Endometrial microvascular endothelial cells (primary cell): ENCODE data around the gene TMEM234. TPM values are rescaled to one million over a fixed set of nuclear protein-coding genes. Genes with fewer than 3 reads are reported as not detected.

Experiments used
- in situ Hi-C: cut with HindIII; loops from 2 replicates; pipeline ENCODE4 v1.10.0; 2017; ENCODE audit warnings: low sequenced_read_pairs, low pct_unique_long_range_greater_than_20kb; ENCODE audit errors: inconsistent ontology term
- total RNA-seq: library from RNA; depleted of rRNA; stranded (reverse); fragments of >200 nt; gene quantifications from one replicate; pipeline ENCODE4 v1.2.3, GENCODE V29; 2015; ENCODE audit errors: inconsistent ontology term

The TMEM234 gene
- total RNA-seq, 1 donor from 2014 or later, result 16.3 TPM

DNA sequence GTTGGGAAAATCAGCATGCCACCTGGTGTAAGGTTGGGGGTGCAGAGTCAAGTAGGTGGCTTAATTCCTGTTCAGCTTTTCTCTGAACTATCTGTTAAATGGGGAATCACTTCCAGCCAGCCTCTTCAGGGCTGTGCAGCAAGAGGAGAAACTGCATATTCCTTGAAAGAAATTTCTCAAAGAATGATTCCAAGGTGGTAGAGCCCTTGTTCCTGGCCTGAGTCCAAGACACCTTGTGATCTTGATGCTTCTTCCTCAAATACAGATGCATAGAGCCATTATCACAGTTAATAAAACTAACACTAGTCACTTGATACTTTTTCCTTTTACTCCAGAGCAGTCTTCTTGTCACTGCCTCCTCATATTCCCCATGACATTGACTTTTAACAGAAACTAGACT is 37.5 kb downstream of the TMEM234 start:
- in situ Hi-C loops, result no loop called here

DNA sequence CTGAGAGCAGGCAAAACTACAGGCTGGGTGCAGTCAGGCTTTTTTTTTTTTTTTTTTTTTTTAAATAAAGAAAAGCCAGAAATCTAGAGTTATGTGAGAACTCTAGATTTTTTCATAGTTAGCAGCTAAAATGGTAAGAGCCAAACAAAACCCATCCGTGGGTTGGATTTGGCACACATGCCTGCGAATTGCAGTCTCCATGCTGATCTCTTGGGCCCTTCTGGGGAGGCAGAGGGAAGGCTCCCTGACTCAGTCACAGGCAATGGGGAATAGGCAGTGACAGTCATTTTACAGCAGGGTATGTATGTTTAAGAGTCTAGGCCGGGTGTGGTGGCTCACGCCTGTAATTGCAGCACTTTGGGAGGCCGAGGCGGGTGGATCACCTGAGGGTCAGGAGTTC is 40.1 kb downstream of the TMEM234 start:
- in situ Hi-C loops, result no loop called here

DNA sequence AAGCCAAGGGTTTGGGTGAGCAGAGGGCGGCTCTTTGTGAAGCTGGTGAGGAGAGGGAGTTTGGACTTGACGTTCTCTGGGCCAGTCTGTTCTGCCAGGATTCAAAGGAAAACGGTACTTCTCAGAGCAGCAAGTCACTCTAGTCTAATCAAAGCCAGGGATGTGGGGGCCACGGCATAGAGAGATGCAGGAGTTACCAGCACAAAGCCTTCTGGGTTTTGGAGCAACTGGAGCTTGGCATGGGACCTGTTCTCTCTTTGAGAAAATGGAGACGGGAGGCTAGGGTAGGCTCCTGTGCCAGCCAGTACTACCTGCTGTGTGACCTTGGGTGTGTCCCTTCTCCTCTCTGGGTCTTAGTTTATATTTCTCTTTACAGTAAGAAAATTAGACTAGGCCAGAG is 40.6 kb downstream of the TMEM234 start:
- in situ Hi-C loops, result no loop called here

DNA sequence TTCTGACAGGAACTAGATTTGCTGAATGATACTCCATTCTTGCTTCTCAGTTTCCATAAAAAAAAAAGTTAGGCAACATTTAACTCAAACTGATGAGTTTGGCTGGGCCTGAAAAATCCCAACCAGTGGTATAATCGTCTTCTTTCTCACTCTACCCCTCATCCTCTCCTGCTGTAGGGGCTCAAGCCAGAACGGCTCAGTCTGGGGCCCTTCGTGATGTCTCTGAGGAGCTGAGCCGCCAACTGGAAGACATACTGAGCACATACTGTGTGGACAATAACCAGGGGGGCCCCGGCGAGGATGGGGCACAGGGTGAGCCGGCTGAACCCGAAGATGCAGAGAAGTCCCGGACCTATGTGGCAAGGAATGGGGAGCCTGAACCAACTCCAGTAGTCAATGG is 41.1 kb downstream of the TMEM234 start:
- in situ Hi-C loops, result no loop called here

DNA sequence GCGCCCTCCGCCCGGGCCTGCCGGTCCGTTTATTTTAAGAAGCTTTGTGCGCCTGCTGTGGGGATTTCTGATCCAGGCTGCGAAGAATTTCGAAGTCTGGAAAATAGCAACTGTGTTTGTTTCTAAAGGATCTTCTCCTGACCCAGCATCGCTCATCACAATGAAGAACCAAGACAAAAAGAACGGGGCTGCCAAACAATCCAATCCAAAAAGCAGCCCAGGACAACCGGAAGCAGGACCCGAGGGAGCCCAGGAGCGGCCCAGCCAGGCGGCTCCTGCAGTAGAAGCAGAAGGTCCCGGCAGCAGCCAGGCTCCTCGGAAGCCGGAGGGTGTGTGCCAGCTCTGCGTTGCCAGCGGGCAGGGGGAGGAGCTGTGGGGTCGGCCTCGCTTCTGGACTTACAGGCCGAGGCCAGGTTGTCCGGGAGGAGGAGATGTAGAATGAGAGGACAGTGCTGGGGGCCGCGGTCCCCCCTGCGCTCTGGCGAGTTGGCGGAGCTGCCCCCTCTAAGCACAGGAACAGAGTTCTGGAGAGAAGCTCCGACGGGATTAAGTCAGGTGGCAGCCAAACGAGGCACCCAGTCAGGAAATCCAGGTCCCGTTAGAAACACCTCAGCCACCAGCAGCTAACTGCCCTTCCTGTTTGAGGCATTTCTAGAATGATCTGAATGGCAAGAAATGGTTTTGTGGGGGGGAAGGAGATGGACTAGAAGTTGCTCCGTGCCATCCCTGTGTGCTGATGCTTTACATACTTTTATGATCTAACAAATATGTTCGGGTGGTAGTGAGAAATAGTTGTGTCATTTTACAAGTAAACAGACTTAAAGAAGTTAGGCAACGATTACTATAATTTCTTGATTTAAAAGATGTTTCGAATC is 41.7 kb downstream of the TMEM234 start:
- in situ Hi-C loops, result no loop called here

DNA sequence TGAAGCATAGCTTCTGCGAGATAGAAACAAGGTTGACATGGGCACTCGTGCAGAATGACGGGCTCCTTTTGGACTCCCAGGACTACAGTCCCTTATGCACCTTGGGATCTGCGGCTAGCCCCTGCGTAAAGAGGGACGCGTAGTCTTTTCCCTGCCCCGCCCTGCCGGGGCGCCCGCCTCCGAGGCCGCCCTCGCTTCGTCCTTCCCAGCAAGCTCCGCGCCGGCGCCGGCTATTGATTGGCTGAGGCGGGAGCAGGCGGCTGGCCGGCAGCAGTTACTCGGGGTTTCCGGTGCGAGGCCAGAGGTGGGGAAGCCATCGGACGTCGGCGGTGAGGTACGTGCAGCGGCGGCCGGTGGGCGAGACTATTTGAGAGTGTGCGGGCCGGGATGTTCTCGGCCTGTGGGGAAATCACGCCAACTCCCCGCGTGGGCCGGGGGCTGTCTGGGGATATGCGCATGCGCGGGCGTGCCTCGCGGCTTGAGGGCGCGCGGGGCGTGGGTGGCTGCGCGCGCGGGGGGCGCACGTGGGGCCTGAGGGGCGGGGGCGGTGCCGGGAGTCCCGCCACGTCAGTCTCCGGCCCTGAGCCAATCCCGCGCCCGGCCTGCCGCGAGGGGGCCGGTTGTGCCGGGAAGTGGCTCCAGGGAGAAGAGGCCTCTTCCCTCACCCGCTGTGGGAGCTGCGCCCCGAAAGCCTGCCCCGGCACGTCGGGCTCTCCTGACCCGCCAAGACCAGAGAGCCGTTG is 42.5 kb downstream of the TMEM234 start, which contains the start of gene TXLNA:
TXLNA (plus strand) TSS at position 233 of the 743 bp plus-strand sequence. CDS start 671 bp downstream, outside the sequence.
- in situ Hi-C loops, result no loop called here

DNA sequence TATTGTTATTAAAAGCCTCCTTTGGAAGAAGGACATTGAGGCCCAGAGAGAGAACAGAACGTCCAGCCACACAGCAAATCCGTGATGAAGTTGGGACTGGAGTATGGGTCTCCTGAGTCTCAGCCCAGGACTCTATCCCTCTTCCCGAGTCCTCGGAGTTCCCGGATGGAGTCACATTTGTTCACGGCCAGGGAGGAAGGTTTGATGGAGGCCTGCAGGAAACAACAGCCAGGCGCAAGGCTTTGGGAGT is 43.0 kb downstream of the TMEM234 start:
- in situ Hi-C loops, result no loop called here

DNA sequence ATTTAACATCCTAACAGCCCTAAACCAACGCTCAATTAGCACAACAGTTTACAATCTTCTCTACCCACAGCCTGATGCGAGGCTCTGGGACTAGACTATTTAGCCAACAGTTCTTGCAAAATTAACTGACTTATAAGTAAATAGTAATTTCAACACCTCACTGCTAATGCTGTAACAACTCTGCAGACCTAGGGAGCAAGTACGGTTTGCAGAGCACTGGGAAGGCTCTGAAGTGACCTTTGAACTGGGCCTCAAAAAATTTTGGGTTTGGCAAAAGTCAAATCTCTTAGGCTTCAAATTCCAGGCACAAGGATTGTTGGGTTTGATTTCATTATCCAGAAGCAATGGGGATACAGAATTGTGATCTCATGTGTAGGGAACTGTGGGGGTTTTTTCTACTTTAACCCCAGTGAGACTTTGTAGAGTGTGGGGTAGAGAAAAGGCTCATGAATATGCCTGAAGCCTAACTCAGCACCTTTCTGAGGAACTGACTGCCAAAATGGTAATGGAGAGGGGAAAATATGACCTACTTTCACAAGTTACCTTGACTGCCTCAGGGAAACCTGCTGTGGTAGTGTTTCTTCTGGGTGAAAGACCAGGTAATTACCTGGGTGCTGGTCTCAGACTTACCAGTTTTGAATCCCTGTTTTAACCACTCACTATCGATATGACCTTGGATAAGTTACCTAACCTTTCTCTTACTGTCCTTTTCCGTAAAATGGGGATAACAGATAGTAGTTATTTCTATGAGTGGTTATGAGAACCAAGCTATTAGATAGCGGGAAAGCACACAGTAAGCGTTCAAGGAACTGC is 43.6 kb downstream of the TMEM234 start:
- in situ Hi-C loops, result no loop called here

DNA sequence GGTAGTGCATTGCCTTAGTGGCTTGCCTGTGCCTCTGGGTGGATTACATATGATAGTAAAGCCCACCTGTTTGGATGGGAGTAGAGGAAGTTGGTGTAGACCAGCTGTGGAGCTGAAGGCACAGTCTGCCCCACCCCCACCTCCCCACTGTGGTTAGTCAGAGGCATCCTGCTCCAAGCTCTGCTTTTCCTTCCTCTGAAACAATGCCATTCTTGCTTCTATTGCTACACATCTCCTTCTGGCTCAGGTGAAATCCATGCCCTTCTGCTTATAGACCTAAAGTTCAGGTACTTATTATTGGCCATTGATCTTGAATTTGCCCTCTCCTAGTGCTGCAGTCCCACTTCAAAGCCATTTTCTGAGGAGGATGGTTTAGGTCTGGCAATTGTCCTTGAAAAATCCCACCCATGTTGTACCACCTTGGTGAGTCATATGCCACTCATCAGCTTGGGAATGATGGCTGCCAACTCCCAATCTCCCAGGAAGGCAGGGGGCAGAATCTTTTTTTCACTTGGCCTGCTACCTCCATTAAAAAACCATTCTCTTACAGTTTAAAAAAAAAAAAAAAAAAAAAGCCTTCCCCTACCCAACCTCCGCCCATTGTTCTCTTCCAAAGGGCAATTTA is 49.4 kb downstream of the TMEM234 start:
- in situ Hi-C loops, result no loop called here

DNA sequence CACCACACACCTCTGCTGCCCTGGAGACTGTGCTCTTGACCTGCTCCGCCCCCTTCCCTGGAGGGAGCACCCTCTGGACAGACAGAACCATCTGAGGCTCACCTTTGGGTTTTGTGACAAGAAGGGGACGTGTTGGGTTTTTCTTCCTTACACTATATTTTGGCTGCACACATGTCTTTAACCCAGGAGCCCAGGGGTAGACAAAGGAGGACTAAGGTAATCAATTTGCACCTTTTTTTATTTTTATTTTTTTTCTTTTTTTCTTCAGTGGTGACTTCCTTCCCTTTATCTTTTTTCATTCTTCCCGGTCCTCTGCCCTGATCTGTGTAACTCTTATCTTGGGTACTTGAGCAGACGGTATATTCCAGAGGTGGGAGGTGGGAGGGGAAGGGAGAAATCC is 51.2 kb downstream of the TMEM234 start:
- in situ Hi-C loops, result no loop called here

Other genes starting within 250 kb of the TMEM234 start
- 106 TPM for gene KHDRBS1, start 208.5 kb downstream of the TMEM234 start, total RNA-seq
- 19.7 TPM for gene TMEM39B, start 149.4 kb downstream of the TMEM234 start, total RNA-seq
- 52.8 TPM for gene KPNA6, start 114.3 kb downstream of the TMEM234 start, total RNA-seq
- 69.8 TPM for gene TXLNA, start 42.7 kb downstream of the TMEM234 start, total RNA-seq
- gene CCDC28B, start 21.8 kb downstream of the TMEM234 start, total RNA-seq, result 6.9 TPM
- gene IQCC, start 16.7 kb downstream of the TMEM234 start, total RNA-seq, result 1.2 TPM
- gene DCDC2B, start 13.3 kb downstream of the TMEM234 start, total RNA-seq, result not detected
- 474 TPM for gene EIF3I, start 54 bp upstream of the TMEM234 start, total RNA-seq
- 9.3 TPM for gene FAM167B, start 24.9 kb upstream of the TMEM234 start, total RNA-seq
- not detected for gene LCK, start 28.9 kb upstream of the TMEM234 start, total RNA-seq
- gene HDAC1, start 69.7 kb upstream of the TMEM234 start, total RNA-seq, result 173 TPM
- 70.8 TPM for gene MARCKSL1, start 113.9 kb upstream of the TMEM234 start, total RNA-seq
- 1.6 TPM for gene FAM229A, start 140.1 kb upstream of the TMEM234 start, total RNA-seq
- gene TSSK3, start 140.2 kb upstream of the TMEM234 start, total RNA-seq, result not detected
- gene BSDC1, start 172.1 kb upstream of the TMEM234 start, total RNA-seq, result 67.0 TPM
- gene ZBTB8B, start 242.7 kb upstream of the TMEM234 start, total RNA-seq, result not detected